HUDEP-2 (cell line): ENCODE measurements around the gene HDAC10.

Source experiments
- DNase-seq, 76 experiments: peaks; one replicate each; lab custom pipeline; 2025; ENCODE audit not compliant: unreplicated experiment in 76 of 76; lab: John Stamatoyannopoulos, UW

Gene HDAC10

DNA sequence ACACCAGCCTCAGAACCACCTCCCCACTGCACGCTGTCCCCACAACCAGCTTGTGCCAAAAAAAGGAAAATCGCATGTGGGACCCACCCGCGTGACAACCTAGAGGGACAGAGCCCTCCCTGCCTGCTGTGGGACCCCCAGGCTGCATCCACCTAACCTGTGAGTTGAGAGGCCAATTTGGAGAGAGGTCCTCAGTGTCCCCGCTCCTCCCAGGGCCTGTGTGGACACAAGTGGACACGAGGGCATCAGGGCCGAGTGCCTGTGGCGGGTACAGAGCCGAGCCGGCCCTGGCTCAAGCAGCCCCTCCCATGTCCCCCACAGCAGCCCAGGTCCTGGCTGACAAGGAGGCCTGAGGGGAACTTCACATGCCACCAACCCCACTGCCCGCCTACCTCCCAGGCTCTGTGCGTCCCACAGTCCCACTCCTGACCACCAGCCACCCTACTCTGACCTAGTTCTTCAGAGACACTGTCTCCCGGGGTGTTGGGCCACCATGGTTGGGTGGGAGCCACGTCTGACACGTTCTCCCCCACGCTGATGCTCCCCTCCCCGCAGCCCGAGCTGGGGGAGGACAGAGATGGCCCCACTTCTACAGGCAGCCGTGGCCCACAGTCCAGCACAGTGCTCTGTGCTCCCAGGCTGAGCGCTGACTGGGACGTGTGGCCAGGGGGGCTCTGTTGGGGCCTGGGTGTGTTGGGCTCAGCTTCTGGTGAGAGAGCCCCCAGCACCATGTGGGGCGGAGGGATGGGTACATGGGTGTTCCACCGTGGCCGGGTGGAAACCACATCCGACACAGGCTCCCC lies 31.1 kb downstream of the HDAC10 start:
- DNase-seq: no peak

GRCh38 chr22:50218996-50219727 lies 31.9 kb downstream of the HDAC10 start:
- DNase-seq: peak in 75 of 76 experiments; percentile 39 to 98 (median 95)

GRCh38 chr22:50218153-50218995 lies 32.7 kb downstream of the HDAC10 start:
- no peak for DNase-seq

DNA sequence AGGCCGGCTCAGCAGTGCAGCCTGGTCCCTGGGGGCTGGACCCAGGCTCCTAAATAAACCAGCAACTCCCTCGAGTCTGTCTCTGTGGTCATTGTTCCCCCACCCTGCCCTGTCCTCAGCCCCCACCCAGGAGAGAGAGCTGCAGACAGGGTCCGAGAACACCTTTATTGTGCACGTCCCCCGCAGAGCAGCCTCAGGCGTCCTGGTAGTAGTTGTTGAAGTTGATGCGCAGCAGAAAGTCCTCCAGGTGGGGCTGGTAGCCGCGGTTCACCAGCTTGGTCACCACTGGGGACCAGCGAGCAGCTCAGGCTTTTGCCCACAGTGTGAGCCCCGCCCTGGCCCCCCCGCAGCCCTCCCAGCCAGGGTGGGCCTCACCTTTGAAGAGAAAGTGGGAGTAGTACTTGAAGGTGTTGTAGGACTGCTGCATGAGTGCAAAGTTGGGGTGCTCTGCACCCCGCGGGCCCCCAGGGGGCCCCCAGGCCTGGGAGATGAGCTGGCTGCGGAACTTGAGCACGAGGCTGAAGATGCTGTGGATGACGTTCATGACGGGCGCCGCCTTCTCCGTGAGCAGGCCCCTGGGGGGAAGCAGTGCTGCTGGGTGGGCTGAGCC lies 33.4 kb downstream of the HDAC10 start:
- no peak for DNase-seq

GRCh38 chr22:50216684-50217520 lies 34.2 kb downstream of the HDAC10 start:
- no peak for DNase-seq

GRCh38 chr22:50216055-50216683 lies 34.9 kb downstream of the HDAC10 start:
- DNase-seq: no peak

DNA sequence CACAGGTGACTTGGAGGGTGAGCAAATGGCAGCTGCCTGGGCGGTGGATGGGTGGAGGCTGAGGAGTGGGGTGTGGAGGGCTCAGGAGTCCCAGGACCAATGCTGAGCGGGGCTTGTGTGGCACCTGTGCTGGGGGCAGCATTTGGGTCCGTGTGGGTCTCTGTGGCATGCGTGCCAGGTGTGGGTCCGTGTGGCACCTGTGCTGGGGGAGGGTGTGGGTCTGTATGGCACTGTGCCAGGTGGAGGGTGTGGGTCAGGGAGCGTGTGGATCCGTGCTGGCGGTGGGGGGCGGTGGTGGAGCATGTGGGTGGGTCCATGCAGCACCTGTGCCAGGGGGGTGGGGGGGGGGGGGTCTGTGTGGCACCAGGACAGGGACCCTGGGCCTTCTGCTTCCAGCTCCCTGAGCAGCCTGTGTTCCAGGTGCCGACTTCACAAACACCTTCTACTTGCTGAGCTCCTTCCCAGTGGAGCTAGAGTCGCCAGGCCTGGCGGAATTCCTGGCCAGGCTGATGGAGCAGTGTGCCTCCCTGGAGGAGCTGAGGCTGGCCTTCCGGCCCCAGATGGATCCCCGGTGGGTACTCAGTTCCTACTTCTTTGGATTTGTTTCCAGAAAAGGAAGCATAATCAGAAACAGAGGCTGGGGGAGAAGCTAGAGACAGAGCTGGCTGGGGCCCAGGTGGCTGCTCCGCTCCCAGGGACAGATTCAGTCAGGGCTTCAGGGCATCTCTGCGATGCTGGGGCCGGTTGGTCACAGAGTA lies 35.6 kb downstream of the HDAC10 start:
- DNase-seq: no peak

DNA sequence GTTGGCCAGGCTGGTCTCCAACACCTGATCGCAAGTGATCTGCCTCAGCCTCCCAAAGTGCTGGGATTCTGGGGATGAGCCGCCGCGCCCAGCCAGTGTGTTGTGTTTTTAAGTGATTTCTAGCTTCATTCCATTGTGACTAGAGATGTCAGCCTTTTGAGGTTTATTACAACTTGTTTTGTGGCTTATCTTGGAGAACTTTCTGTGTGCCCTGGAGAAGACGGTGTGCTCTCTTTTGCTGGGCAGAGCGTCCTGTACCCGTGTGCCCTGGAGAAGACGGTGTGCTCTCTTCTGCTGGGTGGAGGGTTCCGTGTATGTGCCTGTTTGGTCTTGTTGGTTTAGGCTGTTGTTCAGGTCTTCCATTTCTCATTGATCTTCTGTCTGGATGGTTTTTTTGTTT lies 37.8 kb downstream of the HDAC10 start:
- no peak for DNase-seq

DNA sequence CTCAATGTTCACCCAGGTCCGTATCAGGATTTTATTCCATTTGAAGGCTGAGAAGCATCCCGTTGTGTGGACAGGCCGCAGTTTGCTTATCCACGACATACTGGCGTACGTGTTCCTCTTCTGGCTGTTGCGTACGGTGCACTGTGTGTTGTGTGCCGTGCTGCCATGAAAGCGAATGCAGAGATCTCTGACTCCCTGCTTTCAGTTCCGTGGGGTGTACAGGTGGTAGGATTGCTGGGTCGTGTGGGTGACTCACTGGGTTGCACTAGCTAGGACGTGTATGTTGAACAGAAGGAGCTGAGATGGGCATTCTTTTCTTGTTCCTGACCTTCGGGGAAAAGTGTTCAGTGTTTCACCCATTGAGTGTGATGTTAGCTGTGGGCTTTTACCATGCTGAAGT lies 39.9 kb downstream of the HDAC10 start:
- DNase-seq: no peak

DNA sequence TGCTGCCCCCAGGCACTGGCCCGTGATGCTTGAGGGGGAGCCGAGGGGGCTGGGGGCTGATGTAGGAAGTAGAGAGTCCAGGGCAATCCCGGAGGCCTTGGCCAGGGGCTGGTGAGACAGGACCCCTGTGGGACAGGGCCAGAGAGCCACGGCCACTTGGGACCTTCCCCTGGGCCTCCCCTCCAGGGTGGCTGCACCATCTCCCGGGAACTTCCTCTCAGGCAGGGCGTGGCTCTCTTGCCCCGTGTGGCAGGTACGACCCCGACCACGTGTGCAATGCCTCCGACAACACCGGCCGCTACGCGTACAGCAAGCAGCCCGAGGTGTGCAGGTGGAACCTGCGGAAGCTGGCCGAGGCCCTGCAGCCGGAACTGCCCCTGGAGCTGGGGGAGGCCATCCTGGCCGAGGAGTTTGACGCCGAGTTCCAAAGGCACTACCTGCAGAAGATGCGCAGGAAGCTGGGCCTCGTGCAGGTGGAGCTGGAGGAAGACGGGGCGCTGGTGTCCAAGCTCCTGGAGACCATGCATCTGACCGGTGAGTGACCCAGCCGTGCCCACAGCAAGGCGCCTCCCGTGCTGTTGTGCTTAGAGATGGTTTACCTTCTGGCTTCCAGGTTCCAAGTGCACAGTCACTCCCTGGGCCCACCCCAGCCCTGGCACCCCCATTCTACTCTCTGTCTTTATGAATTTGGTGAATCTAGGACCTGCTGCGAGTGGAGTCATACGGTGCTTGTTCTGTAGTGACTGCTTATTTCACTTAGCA lies 40.5 kb downstream of the HDAC10 start:
- DNase-seq: no peak

DNA sequence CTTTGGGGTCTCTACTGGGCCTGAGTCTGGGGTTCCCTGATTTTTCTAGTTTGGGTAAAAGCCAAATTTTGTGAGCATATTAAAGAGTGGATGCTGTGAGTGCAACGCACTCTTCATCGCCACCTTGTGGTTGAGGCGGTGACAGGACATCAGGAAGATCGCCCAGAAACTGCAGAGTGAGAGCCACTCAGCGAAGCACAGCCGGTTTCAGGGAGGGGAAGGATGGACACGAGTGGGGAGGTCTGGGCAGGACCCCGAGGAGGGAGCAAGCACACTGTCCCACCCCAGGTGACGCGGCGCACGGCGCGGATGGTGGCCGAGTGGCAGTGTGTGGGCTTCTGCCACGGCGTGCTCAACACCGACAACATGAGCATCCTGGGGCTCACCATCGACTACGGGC lies 41.2 kb downstream of the HDAC10 start:
- peak in 50 of 76 experiments; percentile 4 to 72 (median 34) for DNase-seq

DNA sequence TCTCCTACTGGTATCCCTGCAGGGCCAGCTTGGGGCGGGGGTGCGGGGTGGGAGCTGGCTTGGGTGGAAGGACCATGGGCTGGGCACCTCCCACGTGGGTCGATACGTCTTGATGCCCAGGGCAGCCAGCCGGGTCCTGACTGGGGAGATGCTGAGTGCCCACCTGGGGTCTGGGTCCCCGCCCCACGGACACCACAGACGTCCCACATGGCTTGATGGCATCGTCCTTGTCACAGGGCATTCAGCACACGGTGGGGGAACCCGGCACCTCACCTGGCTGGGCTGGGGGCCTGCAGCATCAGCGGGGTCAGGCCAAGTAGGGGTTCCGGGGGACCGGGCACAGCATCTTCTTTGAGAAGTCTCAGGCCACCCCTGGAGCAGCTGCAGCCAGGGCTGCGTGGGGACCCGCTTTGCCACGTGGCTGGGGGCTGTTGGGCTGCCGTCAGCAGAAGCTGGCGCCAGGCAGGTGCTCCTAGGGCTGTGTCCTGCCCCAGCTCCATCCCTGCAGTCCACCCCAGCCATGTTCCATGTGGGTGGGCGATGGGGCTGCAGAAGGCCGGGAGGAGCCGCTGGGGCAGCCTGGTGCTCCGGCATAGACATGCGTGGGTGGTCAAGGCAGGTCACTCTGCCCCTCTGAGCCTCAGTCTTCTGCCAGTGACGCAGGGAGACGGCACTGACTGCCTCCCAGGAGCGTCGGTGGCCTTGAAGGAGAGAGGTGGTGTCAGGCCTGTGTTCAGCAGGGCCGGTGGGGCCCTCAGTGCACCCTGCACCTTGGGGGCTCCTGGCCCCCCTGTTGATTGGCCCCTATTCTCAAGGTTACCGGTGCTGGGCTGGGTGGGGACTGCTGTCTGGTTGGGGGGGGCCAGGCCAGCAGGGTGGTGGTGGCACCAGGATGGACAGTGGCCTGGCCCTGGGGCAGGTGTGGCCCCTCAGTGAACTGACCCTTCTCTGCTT lies 41.8 kb downstream of the HDAC10 start:
- DNase-seq: no peak

DNA sequence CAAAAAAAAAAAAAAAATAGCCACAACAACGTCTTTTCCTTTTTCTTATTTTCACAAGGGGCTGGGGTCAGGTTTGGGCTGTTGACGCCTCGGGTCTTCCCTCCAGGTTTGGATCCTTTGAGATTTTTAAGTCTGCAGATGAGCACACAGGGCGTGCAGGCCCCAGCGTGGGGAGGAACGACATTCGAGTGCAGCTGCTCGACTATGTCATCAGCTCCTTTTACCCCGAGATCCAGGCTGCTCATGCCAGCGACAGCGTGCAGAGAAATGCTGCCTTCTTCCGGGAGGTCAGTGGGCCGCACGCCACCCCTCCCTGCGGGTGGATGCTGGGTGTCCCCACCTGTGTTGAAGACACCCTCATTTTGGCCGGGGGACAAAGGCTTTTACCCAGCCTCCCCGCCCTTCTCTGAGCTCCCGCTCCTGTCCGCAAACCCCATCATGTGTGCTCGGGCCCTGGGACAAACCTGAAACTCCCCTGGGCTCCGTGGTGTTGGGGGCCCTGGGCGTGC lies 42.6 kb downstream of the HDAC10 start:
- DNase-seq: no peak

DNA sequence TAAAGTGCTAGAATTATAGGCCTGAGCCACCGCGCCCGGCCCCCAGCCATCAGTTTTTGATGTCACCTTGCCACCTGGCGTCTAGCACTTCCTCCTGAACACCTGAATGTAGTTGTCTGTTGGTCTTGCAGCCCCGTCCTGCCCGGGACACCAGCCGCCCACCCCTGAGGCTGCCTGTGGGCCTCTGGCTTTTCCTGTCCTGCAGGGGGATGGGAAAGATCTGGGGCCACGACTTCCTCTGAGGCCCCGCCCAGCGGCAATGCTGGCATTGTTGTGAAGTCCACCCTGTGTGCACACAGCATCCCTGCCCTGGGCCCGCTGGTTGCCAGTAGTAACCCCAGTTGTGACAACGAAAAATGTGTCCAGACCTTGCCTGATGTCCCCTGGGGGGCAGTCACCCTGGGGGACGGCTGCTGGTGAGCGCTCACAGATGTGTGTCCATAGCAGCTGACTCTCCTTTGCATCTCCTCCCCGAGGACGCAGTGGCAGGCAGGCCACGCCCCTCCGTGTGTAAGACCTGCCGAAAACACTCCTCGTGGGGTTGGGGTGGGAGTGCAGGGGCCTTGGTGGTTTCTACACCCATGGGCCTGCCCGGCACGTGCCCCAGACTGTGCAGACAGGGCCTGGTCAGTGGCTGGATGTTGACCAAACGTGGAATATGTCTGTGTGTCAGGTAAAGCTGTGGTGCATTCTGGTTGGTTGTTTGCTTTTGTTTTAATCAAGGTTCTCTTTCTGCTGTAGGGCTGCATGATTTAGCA lies 43.5 kb downstream of the HDAC10 start:
- DNase-seq: no peak

GRCh38 chr22:50206599-50206998 lies 44.5 kb downstream of the HDAC10 start:
- peak in 37 of 76 experiments; percentile 8 to 73 (median 39) for DNase-seq
